T1000 (cell line): ENCODE measurements around the gene MUC3A.
"Not testable (repeated sequence)": the region's sequence is repeated elsewhere in the genome, so short reads cannot be mapped to it uniquely, and the experiment has no call there.

ENCODE experiments used
- DNase-seq: peaks from one replicate; lab custom pipeline; 2025; ENCODE audit warnings: mixed read lengths; lab: John Stamatoyannopoulos, UW

MUC3A gene, protein sequence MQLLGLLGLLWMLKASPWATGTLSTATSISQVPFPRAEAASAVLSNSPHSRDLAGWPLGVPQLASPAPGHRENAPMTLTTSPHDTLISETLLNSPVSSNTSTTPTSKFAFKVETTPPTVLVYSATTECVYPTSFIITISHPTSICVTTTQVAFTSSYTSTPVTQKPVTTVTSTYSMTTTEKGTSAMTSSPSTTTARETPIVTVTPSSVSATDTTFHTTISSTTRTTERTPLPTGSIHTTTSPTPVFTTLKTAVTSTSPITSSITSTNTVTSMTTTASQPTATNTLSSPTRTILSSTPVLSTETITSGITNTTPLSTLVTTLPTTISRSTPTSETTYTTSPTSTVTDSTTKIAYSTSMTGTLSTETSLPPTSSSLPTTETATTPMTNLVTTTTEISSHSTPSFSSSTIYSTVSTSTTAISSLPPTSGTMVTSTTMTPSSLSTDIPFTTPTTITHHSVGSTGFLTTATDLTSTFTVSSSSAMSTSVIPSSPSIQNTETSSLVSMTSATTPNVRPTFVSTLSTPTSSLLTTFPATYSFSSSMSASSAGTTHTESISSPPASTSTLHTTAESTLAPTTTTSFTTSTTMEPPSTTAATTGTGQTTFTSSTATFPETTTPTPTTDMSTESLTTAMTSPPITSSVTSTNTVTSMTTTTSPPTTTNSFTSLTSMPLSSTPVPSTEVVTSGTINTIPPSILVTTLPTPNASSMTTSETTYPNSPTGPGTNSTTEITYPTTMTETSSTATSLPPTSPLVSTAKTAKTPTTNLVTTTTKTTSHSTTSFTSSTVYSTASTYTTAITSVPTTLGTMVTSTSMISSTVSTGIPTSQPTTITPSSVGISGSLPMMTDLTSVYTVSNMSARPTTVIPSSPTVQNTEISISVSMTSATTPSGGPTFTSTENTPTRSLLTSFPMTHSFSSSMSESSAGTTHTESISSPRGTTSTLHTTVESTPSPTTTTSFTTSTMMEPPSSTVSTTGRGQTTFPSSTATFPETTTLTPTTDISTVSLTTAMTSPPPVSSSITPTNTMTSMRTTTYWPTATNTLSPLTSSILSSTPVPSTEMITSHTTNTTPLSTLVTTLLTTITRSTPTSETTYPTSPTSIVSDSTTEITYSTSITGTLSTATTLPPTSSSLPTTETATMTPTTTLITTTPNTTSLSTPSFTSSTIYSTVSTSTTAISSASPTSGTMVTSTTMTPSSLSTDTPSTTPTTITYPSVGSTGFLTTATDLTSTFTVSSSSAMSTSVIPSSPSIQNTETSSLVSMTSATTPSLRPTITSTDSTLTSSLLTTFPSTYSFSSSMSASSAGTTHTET (N-terminal part only)

DNA sequence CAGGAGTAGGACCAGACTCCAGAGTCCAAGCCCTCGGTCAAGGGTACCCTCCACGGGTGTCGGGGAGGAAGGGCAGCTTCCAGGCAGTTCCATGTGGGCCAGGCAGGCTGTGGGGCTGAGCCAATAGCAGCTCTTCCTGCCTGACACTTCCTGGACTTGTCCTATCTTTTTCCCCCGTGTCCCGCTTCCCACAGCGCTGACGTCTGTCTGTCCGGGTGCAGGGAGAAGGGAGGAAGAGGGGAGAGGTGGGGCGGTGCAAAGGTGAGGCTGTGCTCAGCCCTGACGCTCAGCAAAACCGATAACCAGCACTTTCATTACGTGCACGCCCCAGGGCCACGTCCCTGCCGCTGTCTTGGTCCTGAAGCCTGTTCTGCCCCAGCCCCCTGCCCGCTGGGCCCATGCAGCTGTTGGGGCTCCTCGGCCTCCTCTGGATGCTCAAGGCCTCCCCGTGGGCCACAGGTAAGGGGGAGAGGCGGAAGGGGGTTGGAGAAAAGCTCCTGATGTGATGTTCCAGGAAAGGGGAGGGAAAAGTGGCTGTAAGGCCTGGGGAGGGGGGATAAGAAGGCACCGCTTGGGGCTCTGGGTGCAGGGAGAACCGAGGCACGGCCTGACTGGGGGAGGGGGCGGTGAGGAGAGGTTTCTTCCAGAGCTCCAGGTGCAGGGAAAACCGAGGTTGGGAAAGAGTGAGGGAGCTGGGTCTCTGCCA is at the start of gene MUC3A:
TSS of gene MUC3A (plus strand) at position 308 of the 706 bp plus-strand sequence. CDS start at position 399, 91 bp downstream.
- DNase-seq: no peak

DNA sequence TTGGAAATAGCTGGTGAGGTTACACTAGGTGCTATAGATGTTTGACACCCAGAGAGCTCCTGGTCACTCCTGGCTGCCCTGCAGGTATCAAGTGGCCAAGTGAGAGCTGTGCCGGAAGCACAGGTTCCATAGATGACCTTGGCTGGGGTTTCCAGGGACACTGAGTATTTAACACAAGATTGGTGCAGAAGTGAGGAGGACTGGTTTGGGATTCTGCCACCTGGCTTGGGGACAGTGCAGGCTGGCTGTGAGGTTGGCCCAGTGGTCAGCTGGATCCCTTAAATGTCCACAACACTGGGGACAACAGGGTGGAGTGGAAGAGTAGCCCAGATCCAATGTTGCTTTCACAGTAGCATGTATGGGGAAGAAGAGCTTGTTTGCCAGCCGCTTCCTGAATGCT is 48.4 kb upstream of the MUC3A start:
- DNase-seq: no peak

DNA sequence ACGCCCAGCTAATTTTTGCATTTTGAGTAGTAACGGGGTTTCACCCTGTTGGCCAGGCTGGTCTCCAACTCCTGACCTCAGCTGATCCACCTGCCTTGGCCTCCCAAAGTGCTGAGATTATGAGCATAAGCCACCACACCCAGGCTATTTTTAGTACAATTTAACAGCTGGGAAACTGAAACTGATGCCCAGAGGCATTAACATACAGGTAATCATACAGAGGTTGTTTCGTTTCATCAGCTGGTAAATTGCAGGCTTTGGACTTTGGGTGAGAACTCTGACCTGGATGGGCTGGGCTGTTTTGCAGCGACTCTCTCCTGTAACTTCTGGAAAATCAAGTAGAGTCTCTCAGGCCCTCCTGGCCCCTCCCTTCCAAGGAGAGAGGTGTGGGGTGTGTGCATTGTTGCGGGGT is 47.4 kb upstream of the MUC3A start:
- no peak for DNase-seq

DNA sequence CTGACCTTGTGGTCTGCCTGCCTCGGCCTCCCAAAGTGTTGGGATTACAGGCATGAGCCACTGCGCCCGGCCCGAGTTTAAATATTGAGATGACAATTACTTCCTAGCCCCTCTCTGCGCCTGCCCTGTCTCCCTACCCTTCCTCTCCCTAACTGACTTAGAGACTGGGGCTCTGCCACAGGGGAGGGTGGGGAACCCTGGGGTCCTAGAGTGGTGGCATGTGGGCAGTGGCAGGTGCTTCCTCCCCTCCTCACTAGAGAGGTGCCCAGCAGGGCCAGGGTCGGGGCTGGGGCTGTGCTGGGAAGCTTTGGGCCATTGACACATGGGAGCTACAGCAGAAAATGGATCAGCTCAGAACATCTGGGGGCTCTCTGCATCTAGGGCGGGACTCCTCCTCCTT is 46.7 kb upstream of the MUC3A start:
- DNase-seq: no peak

DNA sequence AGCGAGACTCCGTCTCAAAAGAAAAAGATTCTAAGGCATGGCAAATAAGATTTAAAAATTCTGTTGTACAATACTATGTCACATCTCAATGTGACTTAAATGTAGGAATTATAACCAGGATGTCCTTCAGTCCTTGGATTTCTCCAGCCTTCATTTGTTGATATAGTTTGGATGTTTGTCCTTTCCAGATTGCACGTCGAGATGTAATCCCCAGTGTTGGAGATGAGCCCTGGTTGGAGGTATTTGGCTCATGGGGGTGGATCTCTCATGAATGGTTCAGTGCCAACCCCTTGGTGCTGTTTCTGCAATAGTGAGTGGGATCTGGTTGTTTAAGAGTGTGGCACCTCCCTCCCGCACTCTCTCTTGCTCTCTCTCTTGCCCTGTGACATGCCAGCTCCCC is 40.8 kb upstream of the MUC3A start:
- DNase-seq: no peak

DNA sequence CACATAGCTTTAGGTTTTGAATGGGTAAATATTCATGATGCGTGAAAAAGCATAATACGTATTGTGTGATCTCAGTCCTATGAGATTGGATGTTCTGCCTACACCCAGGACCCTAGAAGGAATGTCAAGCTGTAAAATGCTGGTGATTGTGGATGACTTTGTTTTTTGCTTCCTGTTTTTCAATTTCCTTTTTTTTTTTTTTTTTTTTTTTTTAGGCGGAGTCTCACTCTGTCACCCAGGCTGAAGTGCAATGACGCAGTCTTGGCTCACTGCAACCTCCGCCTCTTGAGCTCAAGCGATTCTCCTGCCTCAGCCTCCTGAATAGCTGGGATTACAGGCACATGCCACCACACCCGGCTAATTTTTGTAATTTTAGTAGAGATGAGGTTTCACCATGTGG is 38.9 kb upstream of the MUC3A start:
- DNase-seq: not testable (repeated sequence)

DNA sequence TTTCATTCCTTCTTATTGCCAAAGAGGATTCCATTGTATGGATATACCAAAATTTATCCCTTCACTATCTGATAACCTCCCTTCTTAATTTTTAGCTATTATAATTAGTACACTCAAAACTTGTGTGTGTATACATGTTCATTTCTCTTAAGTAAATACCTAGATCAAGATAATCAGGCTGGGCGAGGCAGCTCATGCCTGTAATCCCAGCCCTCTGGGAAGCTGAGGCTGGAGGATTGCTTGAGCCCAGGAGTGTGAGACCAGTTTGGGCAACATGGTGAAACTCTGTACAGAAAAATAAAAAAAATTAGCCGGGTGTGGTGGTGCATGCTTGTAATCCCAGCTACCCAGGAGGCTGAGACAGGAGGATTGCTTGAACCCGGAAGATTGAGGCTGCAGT is 37.9 kb upstream of the MUC3A start:
- no peak for DNase-seq

DNA sequence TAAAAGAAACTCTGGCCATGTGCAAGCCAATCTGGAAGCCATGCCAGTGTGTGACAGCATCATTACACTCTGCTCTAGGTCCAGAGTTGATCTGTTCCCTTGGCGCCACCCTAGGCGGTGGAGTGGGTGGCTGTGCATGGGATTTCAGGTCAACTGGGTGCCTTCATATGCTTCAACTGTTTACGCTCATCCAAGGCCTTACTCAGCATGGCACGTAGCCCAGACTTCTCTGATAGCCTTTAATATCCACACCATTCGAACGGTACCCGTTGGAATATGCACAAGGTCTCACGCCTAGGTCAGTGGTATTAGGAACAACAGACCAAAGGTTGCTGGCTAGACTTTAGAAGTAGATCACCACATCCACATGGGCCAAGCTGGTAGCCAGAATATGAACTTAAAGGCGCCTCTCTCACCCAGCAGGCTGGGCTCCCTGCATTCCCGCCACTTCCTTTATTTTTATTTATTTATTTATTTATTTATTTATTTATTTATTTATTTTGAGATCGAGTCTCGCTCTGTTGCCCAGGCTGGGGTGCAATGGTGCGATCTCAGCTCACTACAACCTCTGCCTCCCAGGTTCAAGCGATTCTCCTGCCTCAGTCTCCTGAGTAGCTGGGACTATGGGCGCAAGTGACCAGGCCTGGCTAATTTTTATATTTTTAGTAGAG is 35.0 kb upstream of the MUC3A start:
- DNase-seq: no peak

DNA sequence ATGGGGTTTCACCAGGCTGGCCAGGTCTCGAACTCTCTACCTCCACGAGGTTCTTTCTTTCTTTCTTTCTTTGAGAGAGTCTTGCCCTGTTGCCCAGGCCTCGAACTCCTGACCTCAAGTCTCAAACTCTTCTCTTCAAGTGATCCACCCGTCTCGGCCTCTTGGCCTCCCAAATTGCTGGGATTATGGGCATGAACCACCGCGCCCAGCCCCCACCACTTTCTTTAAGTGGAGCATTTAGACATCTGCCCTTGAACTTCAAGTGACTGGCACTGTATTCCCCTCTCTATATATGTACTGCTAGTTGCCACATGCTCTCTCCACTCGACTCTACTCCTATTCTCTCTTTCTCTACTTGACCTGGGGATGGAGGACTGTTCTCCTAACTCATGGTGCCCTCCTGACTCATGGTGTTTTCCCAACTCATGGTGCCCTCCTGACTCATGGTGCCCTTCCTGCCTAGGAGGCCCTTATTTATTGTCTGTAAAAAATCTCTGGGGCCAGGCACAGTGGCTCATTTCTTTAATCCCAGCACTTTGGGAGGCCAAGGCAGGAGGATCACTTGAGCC is 34.4 kb upstream of the MUC3A start:
- no peak for DNase-seq

DNA sequence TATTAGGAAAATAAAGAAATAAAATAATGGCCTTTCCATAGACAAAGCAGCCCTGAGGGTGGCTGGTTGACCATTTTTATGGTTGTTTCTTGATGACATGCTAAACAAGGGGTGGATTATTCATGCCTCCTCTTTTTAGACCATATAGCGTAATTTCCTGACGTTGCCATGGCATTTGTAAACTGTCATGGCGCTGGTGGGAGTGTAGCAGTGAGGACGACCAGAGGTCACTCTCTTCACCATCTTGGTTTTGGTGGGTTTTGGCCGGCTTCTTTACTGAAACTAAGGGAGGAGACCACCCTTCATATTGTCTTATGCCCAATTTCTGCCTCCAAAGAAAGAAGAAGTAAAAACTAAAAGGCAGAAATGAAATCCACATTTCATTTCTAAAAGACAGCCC is 30.0 kb upstream of the MUC3A start:
- DNase-seq: not testable (repeated sequence)

DNA sequence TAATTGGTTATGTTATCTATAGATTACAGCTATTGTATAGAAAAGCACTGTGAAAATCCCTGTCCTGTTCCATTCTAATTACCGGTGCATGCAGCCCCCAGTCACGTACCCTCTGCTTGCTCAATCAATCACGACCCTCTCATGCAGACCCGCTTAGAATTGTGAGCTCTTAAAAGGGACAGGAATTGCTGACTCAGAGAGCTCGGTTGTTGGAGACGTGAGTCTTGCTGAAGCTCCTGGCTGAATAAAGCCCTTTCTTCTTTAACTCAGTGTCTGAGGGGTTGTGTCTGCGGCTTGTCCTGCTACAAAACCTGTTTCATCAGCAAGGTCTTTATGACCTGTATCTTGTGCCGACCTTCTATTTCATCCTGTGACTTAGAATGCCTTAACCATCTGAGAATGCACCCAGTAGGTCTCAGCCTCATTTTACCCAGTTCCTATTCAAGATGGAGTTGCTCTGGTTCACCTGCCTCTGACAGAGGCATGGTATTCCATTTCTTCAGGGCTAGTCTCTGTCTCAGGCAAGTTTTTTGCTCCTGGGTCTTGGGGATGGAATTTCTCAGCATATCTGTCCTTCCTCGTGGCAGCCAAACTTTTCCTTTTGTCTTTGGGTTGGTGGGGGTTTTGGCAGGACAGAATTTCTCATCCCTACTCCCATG is 29.4 kb upstream of the MUC3A start:
- DNase-seq: not testable (repeated sequence)

DNA sequence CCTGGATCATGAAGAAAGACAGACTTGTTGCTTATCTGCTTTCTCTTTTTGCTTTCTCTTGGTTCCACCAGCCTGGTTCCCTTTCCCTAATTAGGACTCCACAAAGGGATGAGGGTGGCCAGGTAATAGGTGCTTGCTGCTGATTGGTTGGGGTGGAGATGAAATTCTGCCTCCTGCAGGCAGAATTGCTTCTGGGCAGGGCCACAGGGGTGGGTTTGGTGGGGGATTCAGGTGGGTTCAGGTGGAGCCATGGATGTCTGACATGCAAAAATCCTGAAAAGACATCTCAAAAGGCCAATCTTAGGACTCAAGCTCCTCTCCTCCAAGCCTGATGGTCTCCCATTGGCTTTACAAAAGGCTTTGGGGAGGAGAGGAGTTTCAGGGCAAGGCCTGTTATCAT is 28.3 kb upstream of the MUC3A start:
- DNase-seq: no peak

DNA sequence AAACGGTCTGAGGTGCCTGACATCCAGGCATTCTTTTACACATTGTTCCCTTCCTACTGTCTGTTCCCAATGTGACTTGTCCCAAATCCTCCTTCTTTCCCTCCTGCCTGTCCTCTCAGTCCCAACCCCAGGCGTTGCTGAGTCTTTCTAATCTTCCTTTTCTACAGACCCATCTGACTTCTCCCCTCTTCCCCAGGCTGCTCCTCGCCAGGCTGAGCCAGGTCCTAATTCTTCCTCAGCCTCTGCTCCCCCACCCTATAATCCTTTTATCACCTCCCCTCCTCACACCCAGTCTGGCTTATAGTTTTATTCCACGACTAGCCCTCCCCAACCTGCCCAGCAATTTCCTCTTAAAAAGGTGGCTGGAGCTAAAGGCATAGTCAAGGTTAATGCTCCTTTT is 25.7 kb upstream of the MUC3A start:
- not testable (repeated sequence) for DNase-seq

DNA sequence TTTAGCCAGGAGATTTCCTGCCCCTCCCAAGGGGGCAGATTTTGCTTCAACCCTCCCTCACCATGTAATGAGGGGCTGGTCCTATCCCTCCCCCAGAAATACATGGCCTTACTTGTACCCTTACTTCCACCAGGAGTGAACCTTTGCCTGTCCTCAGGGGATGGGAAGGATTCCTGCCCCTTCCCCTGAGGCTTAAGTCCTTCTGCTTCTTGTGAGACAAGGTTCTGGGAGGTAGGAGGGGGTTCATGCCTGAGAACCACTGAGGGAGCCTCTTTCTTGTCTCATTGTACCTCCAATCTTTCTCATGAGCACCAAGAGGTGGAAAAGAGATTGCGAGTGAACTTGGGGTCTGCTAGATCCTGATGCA is 19.5 kb upstream of the MUC3A start:
- no peak for DNase-seq

DNA sequence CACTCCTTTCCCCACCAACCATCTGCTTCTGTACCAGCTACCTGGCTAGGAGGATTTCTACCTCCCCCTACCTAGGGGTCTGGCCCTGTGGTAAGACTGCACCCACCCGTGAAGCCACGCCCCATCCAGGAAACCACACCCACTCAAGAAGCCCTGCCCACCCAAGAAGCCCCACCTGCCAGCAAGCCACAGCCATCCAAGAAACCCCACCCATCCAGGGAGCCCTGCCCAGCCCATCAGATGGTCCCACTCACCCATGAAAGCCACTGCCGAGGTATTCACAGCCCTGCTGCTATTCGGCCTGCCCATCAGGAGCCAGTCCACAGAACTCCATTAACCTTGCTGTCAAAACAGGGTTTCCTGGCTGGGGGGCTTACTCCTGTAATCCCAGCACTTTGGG is 15.6 kb upstream of the MUC3A start:
- no peak for DNase-seq

DNA sequence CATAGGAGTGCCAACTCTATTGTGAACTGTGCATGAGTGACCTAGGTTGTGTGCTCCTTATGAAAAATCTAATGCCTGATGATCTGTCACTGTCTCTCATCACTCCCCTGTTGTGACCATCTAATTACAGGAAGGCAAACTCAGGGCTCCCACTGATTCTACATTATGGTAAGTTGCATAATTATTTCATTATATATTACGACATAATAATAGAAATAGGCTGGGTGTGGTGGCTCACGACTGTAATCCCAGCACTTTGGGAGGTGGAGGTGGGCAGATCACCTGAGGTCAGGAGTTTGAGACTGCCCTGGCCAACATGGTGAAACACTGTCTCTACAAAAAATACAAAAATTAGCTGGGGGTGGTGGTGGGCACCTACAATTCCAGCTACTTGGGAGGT is 14.0 kb upstream of the MUC3A start:
- DNase-seq: not testable (repeated sequence)

DNA sequence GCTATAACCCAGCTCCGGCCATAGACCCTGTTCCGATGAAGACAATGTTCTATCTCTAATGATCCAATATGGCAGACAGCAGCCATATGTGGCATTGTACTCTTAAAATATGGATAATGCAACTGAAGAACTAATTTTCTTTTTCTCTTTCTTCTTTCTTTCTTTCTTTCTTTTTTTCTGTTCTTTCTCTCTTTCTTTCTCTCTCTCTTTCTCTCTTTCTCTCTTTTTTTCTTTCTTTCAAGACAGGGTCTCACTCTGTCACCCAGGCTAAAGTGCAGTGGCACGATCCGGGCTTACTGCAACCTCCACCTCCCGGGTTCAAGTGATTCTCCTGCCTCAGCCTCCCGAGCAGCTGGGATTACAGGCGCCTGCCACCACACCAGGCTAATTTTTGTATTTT is 13.2 kb upstream of the MUC3A start:
- DNase-seq: not testable (repeated sequence)

DNA sequence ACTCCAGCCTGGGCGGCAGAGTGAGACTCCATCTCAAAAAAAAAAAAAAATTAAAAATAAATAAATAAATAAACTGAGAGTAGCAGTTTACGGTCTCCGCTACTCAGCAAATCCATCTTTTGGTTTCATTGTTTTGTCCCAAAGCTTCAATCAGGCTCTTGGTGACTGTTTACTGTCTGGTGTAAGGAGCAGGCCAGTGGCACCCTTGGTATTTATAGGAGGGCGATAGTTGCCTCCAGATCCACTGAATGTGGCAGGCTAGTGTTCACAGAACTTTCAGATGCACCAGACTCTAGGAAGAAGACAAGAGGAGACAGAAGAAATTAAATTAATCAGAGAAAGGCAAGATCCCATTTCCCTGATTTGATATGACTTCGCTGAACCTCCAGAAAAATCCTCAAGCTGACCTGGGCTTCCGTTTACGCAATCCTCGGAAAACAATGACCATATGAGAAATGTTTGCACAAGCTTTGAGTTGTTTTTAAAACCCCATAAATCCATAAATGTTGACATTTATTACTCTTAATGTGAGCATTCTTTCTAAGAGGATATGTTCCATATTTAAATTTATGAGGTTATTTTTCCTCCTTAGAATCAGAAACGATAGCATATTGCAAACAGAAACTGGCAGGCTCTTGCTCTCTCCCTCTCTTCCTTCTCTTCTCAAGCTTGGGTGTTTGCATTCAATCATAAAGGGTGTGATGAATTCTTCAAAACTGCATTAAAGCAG is 7.1 kb upstream of the MUC3A start:
- DNase-seq: no peak

DNA sequence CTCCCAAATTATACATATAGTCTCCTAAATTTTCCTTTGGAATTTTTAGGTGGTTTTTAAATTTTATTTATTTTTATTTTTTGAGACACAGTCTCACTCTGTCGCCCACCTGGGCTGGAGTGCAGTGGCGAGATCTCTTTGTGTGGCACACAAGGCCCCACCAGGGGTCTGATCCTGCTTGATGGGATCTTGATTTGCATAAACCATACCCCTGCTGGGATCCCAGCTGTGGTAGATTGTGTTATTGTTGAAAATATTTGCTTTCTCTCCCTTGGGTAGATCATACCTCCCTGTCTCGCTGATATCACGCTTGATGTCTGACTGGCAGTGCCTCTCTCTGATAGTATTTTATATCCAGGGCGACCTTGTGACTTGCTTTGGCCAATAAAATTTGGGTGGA is 5.6 kb upstream of the MUC3A start:
- DNase-seq: no peak
